Activated CD8-positive, alpha-beta memory T cell treated with anti-CD3 and anti-CD28 coated beads, Interleukin-2, amount 50 U/mL, for 1 hour (primary cell): ENCODE measurements around the gene DNAJB14.

Source experiments
- DNase-seq: peaks from one replicate; pipeline ENCODE4 v3.0.0-alpha.2; 2020; ENCODE audit errors: extremely low read depth

DNAJB14 gene

GRCh38 chr4:99945718-99946355 is 581 bp downstream of the DNAJB14 start:
- DNase-seq: no peak

DNA sequence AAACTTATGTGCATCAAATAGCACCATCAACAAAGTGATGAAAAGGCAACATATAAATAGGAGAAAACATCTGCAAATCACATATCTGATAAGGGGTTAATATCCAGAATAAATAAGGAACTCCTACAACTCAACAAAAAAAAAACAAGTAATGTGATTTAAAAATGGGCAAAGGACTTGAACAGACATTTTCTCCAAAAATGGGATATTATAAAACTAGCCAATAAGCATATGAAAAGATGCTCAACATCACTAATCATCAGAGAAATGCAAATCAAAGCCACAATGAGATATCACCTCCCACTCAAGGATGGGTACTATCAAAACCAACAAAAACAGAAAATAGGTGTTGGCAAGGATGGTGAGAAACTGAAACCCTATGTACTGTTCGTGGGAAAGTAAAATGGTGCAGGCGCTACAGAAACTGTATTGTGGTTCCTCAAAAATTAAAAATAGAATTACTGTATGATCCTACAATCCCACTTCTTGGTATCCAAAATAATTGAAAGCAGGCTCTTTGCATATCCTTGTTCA is 2.4 kb downstream of the DNAJB14 start:
- no peak for DNase-seq

DNA sequence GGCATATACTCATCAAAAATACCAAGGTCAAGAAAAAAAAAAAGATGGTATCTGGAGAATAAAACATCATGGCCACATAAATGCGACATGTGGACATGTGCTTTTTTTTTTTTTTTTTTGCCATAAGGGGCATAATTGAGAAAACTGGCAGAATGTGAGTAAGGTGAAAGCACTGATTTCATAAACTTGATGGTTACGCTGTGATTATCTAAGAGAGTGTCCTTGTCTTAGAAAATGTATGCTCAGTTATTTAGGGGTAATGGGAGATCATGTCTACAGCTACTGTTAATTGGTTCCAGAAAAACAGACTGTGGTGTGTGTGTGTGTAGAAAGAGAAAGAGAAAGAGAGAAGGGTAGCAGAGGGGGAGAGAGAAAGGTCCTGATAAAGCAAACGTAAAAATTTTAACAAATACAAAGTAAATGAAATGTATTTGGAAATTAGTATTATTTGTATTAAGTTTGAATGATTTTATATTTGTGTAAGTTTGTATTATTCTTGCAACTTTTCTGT is 8.1 kb downstream of the DNAJB14 start:
- DNase-seq: no peak

GRCh38 chr4:99934891-99935290 is 11.5 kb downstream of the DNAJB14 start:
- no peak for DNase-seq

DNA sequence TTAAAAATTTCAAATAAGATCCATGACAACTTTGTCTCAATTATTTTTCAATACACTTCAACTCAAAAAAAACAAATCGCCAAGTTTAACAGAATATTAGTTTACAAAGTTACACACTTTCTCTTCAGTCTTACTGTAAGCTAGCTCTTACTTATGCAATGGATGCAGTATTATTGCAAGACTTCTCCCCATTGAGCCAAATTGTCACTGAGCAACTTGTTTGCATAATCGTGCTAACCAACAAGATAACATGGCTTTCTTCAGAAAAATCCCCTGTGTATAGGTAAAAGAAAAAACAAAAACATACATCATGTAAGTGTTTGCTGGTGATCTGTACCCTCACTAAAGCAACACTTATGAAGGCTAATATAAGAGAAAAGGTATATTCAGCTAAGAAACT is 18.9 kb downstream of the DNAJB14 start:
- no peak for DNase-seq

DNA sequence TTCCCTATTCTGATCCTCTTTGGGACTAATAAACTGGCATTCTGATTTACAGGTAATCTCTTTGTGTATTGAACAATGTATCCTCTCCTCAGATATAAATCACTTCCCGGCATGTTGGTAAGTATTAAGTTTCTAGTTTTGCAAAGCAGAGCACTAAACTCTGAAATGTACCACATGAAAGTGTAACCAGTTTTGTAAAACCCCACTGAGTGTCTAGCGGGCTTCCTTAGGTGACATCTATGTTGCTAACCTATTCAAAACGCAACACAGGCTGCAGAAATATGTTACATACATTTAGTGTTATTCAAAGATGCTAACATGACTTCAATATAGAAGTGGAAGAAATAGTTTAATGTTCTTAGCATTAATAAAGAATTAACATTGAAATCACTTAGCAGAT is 25.2 kb downstream of the DNAJB14 start:
- no peak for DNase-seq

GRCh38 chr4:99918656-99919055 is 27.8 kb downstream of the DNAJB14 start:
- no peak for DNase-seq

DNA sequence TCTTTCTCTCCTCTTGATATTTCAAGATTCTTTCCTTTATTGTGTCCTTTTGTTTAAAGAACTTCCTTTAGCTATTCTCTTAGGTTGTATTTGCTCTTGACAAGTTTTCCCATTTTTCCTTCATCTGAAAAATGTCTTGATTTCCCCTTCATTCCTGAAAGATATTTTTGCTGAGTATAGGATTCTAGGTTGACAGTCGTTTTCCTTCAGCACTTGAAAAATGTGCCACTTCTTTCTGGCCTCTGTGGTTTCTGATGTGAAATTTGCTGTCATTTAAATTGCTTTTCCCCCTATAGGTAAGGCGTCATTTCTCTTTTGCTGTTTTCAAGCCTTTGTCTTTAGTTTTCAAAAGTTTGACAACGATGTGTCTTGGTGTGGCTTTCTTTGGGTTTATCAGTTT is 28.8 kb downstream of the DNAJB14 start:
- no peak for DNase-seq

DNA sequence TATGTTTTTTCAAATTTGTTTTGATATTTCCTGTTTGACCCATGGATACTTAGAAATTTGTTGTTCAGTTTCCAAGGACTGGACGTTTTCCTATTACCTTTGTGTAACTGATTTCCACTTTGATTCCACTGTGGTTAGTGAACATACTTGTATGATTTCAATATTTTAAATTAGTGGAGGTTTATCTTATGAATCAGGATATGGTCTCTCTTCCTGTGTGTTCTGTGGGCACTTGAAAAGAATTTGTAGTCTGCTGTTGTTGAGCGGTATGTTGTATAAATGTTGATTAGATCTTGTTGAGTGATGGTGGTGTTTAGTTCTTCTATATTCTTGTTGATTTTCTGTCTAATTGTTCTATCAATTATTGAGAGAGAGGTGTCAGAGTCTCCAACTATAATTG is 31.0 kb downstream of the DNAJB14 start:
- no peak for DNase-seq

DNA sequence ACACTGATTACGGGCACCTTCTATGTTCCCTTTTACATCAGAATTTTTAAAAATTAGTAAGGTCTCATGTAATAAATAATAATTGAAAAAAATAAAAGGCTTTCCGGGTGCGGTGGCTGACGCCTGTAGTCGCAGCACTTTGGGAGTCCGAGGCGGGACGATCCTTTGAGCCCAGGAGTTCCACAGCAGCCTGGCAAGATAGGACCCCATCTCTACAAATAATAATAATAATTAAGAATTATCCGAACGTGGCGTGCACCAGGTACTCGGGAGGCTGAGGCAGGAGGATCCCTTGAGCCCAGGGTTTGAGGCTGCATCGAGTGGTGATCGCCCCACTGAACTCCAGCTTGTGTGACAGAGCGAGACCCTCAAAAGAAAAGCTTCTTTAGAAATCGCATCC is 51.4 kb downstream of the DNAJB14 start:
- no peak for DNase-seq

DNA sequence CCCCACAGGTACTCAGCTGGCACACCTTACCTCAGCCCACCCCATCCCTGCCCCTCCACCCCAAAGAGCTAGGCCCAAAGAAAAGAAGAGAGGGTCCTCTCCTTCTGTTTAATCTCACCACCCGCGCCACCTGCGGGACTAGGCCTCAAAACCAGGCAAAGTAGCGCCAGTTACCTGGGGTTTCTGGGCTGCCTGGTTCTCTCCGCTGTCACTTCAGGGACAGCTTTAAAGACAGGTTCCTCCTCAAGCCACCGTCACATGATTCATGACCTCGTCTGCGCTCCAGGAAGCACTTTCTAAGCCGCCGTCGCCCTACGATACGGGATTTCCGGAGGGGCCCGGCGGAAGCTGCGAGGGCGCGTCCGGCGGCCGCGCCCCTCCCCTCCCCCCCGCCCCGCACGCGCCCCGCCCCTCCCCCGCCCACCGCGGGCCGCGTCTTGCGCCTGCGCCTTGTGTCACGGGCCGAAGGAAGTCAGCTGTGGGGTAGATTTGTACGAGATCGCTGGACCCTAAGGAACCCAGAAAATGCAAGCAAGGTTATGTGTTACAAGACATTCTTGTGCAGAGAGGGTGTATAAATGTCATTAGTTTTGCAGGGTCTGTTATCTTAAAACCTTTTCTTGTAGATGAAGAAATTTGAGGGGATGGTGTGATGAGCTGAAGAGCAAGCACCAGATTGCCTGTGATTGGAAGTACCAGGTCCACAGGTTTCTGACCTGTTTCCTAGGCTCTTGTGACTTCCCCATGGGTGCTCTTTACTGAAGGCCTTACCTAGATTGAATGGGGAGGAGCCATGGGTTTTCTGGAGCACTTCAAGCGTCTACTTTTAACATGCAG is 52.0 kb downstream of the DNAJB14 start, which contains the start of gene LAMTOR3:
Gene LAMTOR3 (minus strand): TSS at position 267 of the 837 bp plus-strand sequence. CDS start 464 bp downstream, outside the sequence.
- peak; percentile 77 for DNase-seq

- no peak for DNase-seq
These were observed 52.6 kb downstream of the DNAJB14 start for GRCh38 chr4:99893839-99894160.

DNA sequence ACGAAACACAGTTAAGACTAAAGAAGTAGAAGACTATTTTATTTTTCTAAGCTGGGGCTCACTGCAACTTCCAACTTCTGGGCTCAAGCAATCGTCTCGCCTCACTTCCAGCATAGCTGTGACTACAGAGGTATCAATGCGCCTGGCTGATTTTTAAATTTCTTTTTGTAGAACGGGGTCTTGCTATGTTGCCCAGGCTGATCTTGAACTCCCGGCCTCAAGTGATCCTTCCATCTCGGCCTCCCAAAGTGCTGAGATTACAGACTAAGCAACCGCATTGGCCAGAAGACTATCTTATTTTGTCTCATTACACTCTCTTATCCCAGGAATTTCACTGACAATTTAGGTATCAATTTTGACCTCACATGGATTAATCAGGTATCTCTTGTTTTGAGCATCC is 53.4 kb downstream of the DNAJB14 start:
- no peak for DNase-seq

- DNase-seq: no peak
These were observed 55.1 kb downstream of the DNAJB14 start for GRCh38 chr4:99891351-99891750.

DNA sequence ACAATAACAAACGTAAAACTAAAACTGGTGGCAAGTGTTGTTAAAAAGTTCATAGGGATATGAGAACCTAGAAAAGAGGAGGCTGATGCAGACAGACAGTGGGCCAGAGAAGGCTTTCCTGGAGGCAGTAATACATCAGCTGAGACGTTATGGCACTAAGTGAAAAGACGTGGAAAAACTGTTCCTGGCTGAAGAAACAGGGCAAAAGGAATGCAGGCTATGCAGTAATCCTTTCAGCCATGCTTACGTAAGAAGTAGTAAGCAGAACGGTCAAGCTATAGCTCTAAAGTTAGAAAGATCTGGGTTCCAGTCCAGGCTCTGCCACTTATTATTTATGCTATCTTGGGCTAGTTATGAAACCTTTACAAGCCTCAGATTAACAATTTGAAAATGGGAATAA is 58.6 kb downstream of the DNAJB14 start:
- no peak for DNase-seq

DNA sequence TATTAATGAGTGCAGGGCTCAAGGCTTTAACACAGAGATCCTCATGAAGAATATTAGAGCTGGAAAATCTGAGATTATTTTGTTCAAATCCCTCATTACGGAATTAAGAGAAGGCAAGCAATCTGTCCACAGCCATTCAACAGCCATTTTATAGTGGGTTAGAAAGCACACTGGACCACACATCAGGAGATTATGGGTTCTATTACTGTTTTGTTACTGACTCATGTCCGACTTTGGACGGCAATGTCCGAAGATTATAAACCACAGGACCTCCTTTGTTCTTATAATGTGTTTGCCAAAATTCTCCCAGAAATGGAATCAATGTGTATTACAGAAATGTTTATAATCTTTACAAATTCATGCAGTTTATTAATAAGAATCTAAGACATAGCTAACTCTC is 60.3 kb downstream of the DNAJB14 start:
- DNase-seq: no peak

DNA sequence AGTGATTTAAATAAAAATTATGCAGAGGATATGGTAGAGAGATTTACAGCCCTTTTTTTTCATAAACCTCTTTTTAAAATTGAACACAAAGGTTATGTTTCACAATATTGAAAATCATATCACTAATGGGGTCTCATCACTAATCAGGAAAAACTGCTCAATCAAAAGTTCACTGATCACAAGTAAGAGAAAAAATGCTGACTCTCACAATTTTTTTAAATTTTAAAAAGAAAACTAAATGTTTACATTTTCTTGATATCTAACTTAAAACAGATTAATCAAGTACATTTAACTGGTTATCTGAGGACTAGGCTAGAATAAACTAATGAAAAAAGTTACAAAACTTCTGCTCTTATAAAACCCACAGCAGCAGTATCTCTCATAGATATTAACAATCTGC is 60.7 kb downstream of the DNAJB14 start:
- DNase-seq: no peak

GRCh38 chr4:99885063-99885664 is 61.3 kb downstream of the DNAJB14 start:
- no peak for DNase-seq

- no peak for DNase-seq
These were observed 67.0 kb downstream of the DNAJB14 start for GRCh38 chr4:99879458-99879857.

DNA sequence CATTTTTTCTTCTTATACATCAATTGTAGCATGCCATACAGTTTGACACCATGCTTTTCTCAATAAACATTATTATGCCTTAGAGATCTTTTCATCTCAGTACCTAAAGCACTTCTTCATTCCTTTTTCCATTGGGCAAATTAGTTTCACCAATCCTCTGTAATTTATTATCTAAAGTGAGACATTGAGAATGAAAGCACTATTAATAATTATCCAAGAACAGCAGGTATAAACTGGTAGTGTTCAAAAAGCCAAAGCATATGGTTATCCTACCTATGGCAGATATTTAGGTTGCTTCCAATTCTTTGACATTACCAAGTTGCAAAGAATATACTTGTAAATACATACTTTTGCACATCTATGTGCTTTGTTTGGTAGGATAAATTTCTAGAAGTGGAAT is 67.8 kb downstream of the DNAJB14 start:
- DNase-seq: no peak

- DNase-seq: no peak
These were observed 69.5 kb downstream of the DNAJB14 start for GRCh38 chr4:99876946-99877345.

GRCh38 chr4:99875071-99875470 is 71.3 kb downstream of the DNAJB14 start:
- DNase-seq: no peak

DNA sequence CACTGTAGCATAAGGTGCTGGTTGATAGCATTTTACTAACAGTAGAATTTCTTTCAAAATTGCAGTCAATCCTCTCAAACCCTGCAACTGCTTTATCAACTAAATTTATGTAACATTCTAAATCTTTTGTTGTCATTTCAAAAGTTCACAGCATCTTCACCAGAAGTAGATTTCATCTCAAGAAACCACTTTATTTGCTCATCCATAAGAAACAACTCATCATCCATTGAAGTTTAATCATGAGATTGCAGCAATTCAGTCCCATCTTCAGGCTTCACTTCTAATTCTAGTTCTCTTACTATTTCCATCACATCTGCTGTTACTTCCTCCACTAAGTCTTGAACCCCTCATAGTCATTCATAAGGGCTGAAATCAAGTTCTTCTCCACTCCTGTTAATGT is 73.8 kb downstream of the DNAJB14 start:
- DNase-seq: no peak
